Anterior cingulate cortex (tissue), 58 donors: ENCODE measurements around the gene GPX1.

Experiments used
- DNase-seq, 58 donors: peaks; one replicate each; lab custom pipeline; 2025; lab: John Stamatoyannopoulos, UW

GPX1 gene

GRCh38 chr3:49316696-49317457 is 41.3 kb downstream of the GPX1 start:
- peak in 31 of 58 donors; percentile 3 to 65 (median 35) for DNase-seq

- DNase-seq, result no peak
These were observed 44.1 kb downstream of the GPX1 start for GRCh38 chr3:49313896-49314688.

- no peak for DNase-seq
These were observed 46.9 kb downstream of the GPX1 start for GRCh38 chr3:49311283-49311682.

- DNase-seq, result no peak
These were observed 47.5 kb downstream of the GPX1 start for GRCh38 chr3:49310677-49311076.
